K562 (cell line): ENCODE data around the gene LAMC1. TPM values are rescaled to one million over a fixed set of nuclear protein-coding genes. Genes with fewer than 3 reads are reported as not detected.

Experiments used
- ATAC-seq: fragments of 200-7000 bp; cut with Tn5 transposase; 3 replicates; pipeline ENCODE4 v1.9.1; 2020; ENCODE audit warnings: moderate library complexity
- BruUV-seq: library from RNA; stranded (reverse); fragments of 400-500 nt; replicated peaks from 2 replicates; lab custom pipeline; 2021; lab: Mats Ljungman, UMichigan
- CTCF ChIA-PET: fragments of 300-600 bp; formaldehyde crosslinking; extraction: SDS; loops from one replicate; lab custom pipeline; 2021; ENCODE audit warnings: low intra/inter-chr PET ratio; lab: Yijun Ruan, JAX
- POLR2A ChIA-PET: fragments of 300-600, 350-650 bp; sonication (Branson Sonifier 250); formaldehyde crosslinking; extraction: SDS; loops from one replicate; lab custom pipeline; 2021; ENCODE audit warnings: antibody characterized with exemption, inconsistent platforms; lab: Yijun Ruan, JAX
- DNase-seq, 4 experiments: peaks; one replicate each; pipeline versions ENCODE4 v3.0.0 to v3.0.0-alpha.2; 2011 to 2018; ENCODE audit warnings: low spot score in 3 of 4, mixed read lengths in 3 of 4; ENCODE audit errors: extremely low read depth in 1 of 4
- FAIRE-seq: peaks from 2 replicates; lab custom pipeline; 2011; peaks lifted over from hg19 to GRCh38; lab: Jason Lieb, UNC
- H2AFZ ChIP-seq: 2 replicates; pipeline ENCODE4 v1.6.0; 2011; ENCODE audit warnings: low read depth, low read length, control low read depth, inconsistent platforms
- H3K27ac ChIP-seq: fragments of 200-600 bp; 3 replicates; pipeline ENCODE4 v1.8.0; 2011; ENCODE audit warnings: low read depth, mild to moderate bottlenecking, control low read depth, inconsistent platforms, low read length, moderate library complexity, mixed read lengths; ENCODE audit errors: extremely low read depth
- H3K27me3 ChIP-seq, 2 experiments: fragments of 300-600 bp in 1 of 2; 2 replicates in 1 of 2; 3 replicates in 1 of 2; pipeline versions ENCODE4 v1.6.0 to v1.8.0; 2011; ENCODE audit warnings: inconsistent platforms in 2 of 2, low read length in 2 of 2, mild to moderate bottlenecking in 1 of 2, mixed read lengths in 1 of 2, moderate library complexity in 1 of 2; ENCODE audit not compliant: control insufficient read depth in 2 of 2, insufficient read depth in 2 of 2
- H3K36me3 ChIP-seq: fragments of 300-600 bp; 3 replicates; pipeline ENCODE4 v1.8.0; 2011; ENCODE audit warnings: mild to moderate bottlenecking, low read length, inconsistent platforms; ENCODE audit not compliant: control insufficient read depth, insufficient read depth
- H3K4me1 ChIP-seq, 2 experiments: fragments of 200-600 bp in 1 of 2; replicated peaks in 1 of 2; 2 replicates in 1 of 2; 3 replicates in 1 of 2; pipeline versions ENCODE4 v1.5.1 to v1.8.0; 2011; ENCODE audit warnings: inconsistent platforms in 2 of 2, low read length in 2 of 2, mild to moderate bottlenecking in 1 of 2, mixed read lengths in 1 of 2, moderate library complexity in 1 of 2; ENCODE audit not compliant: control insufficient read depth in 2 of 2, insufficient read depth in 2 of 2
- H3K4me2 ChIP-seq: 2 replicates; pipeline ENCODE4 v1.6.1; 2011; ENCODE audit warnings: low read length, control low read depth, inconsistent platforms, mixed read lengths; ENCODE audit not compliant: insufficient read depth
- H3K4me3 ChIP-seq: fragments of 200-600 bp; sonication (generic), shearing (Covaris generic); 2 replicates; pipeline ENCODE4 v1.5.1; 2016; ENCODE audit warnings: control low read depth, inconsistent platforms
- H3K79me2 ChIP-seq: fragments of 200-600 bp; 3 replicates; pipeline ENCODE4 v1.8.0; 2011; ENCODE audit warnings: low read length, inconsistent platforms; ENCODE audit not compliant: control insufficient read depth, insufficient read depth
- H3K9ac ChIP-seq, 2 experiments: 2 replicates each; pipeline versions ENCODE4 v1.6.0 to v1.6.1; 2011; ENCODE audit warnings: low read depth in 2 of 2, low read length in 2 of 2, control low read depth in 1 of 2, inconsistent platforms in 1 of 2, mild to moderate bottlenecking in 1 of 2, mixed read lengths in 1 of 2; ENCODE audit not compliant: insufficient read depth in 1 of 2
- H3K9me1 ChIP-seq: one replicate; pipeline ENCODE4 v1.6.0; 2011; ENCODE audit warnings: inconsistent platforms, mild to moderate bottlenecking, low read length, moderate library complexity; ENCODE audit not compliant: control insufficient read depth, insufficient read depth
- H3K9me3 ChIP-seq: replicated peaks from 2 replicates; pipeline ENCODE4 v1.5.1; 2011; ENCODE audit warnings: low read depth, low read length, inconsistent platforms; ENCODE audit not compliant: control insufficient read depth, insufficient read depth
- H4K20me1 ChIP-seq: replicated peaks from 2 replicates; pipeline ENCODE4 v1.6.1; 2011; ENCODE audit warnings: low read length, inconsistent platforms, mixed read lengths; ENCODE audit not compliant: control insufficient read depth, insufficient read depth
- DEAF1 ChIP-seq: fragments of 450-650 bp; formaldehyde crosslinking; IDR thresholded peaks from 2 replicates; pipeline ENCODE4 v1.4.0; 2020; ENCODE audit warnings: mild to moderate bottlenecking, moderate library complexity
- GATAD2B ChIP-seq: fragments of 450-650 bp; IDR thresholded peaks from 2 replicates; pipeline ENCODE4 v1.6.1; 2017; ENCODE audit warnings: mild to moderate bottlenecking, borderline replicate concordance
- HDAC6 ChIP-seq: IDR thresholded peaks from 2 replicates; pipeline ENCODE4 v1.6.1; 2012; ENCODE audit warnings: low read depth, mild to moderate bottlenecking, control low read depth, inconsistent platforms, low read length, moderate library complexity
- HLTF ChIP-seq: fragments of 450-650 bp; IDR thresholded peaks from 2 replicates; pipeline ENCODE4 v1.6.1; 2016
- HMGXB4 ChIP-seq: sonication (generic); formaldehyde crosslinking; IDR thresholded peaks from 2 replicates; pipeline ENCODE4 v1.8.1; 2023; ENCODE audit warnings: mild to moderate bottlenecking, missing genetic modification reagents
- ILK ChIP-seq: fragments of 450-650 bp; IDR thresholded peaks from 2 replicates; pipeline ENCODE4 v1.6.1; 2016; ENCODE audit warnings: missing genetic modification characterization, low read depth, mild to moderate bottlenecking, missing compliant biosample characterization, moderate library complexity, borderline replicate concordance
- IRF9 ChIP-seq: fragments of 450-650 bp; IDR thresholded peaks from 2 replicates; pipeline ENCODE4 v1.6.1; 2016; ENCODE audit warnings: missing biosample characterization, missing genetic modification characterization
- MEF2D ChIP-seq: conservative IDR thresholded peaks from 2 replicates; pipeline ENCODE4 v1.6.1; 2016; ENCODE audit warnings: low read depth, missing genetic modification characterization, missing compliant biosample characterization
- RBM22 ChIP-seq: fragments of 200-400 bp; formaldehyde crosslinking; IDR thresholded peaks from 2 replicates; pipeline ENCODE4 v1.6.1; 2018; ENCODE audit warnings: low read length, low read depth; ENCODE audit not compliant: poor library complexity, severe bottlenecking
- RBM34 ChIP-seq: fragments of 200-400 bp; formaldehyde crosslinking; IDR thresholded peaks from 2 replicates; pipeline ENCODE4 v1.6.1; 2018; ENCODE audit warnings: low read length, borderline replicate concordance; ENCODE audit not compliant: insufficient read depth
- SAP30 ChIP-seq: fragments of 200-600 bp; sonication (generic); IDR thresholded peaks from 2 replicates; pipeline ENCODE4 v1.6.1; 2012; ENCODE audit warnings: borderline replicate concordance, low read depth, mild to moderate bottlenecking, moderate library complexity, low read length, control low read depth, inconsistent platforms; ENCODE audit not compliant: insufficient read depth, poor library complexity, severe bottlenecking
- SRSF7 ChIP-seq: fragments of 200-400 bp; formaldehyde crosslinking; optimal IDR thresholded peaks from 2 replicates; pipeline ENCODE3; 2017; ENCODE audit warnings: mild to moderate bottlenecking, low read depth, low read length
- TSC22D4 ChIP-seq: fragments of 450-650 bp; IDR thresholded peaks from 2 replicates; pipeline ENCODE4 v1.6.1; 2016; ENCODE audit warnings: missing genetic modification characterization, missing biosample characterization, control low read depth
- TSHZ1 ChIP-seq: fragments of 250-450 bp; sonication (Bioruptor Pico); IDR thresholded peaks from 2 replicates; pipeline ENCODE4 v1.4.0; 2020; ENCODE audit warnings: mild to moderate bottlenecking, moderate library complexity
- ZSCAN29 ChIP-seq: fragments of 450-650 bp; IDR thresholded peaks from 2 replicates; pipeline ENCODE4 v1.6.1; 2017
- WGBS: fragments of 100-300 bp; shearing (Covaris generic); methylation state at CpG from one replicate; pipeline ENCODE4 v1.1.6; 2016; ENCODE audit warnings: low coverage, mixed read lengths; ENCODE audit not compliant: insufficient coverage; ENCODE audit errors: missing lambda C conversion rate; 5-methylcytosine and 5-hydroxymethylcytosine counted together
- in situ Hi-C: fragments of 300-500 bp; cut with MboI; formaldehyde crosslinking; loops from 4 replicates; pipeline ENCODE4 v1.15.0; 2018; ENCODE audit warnings: inconsistent platforms, mixed read lengths
- intact Hi-C: fragments of 100-400 bp; cut with micrococcal nuclease; formaldehyde crosslinking; loops from 2 replicates; pipeline ENCODE4 v1.14.2; 2022
- polyA plus RNA-seq, 8 experiments: library from polyadenylated mRNA; depleted of rRNA in 4 of 8; stranded (reverse) in 5 of 8; unstranded in 3 of 8; fragments of >200 nt; fragmentation: Nextera tagmentation in 2 of 8; fragmentation: Illumina TruSeq in 1 of 8; extraction: Ambion mirVana in 2 of 8; extraction: Trizol in 1 of 8; gene quantifications; 2 replicates each; pipeline versions ENCODE4 v1.2.1 to v1.2.3, GENCODE V29; 2011 to 2014; ENCODE audit warnings: inconsistent platforms in 1 of 8, missing spikeins in 1 of 8
- total RNA-seq, 7 experiments: library from RNA; depleted of rRNA in 6 of 7; stranded (reverse); fragments of >200 nt in 6 of 7; fragmentation: Illumina TruSeq in 2 of 7; extraction: Trizol in 2 of 7; gene quantifications; 2 replicates each; pipeline versions ENCODE4 v1.2.1 to v1.2.3, GENCODE V29; 2011 to 2021; ENCODE audit warnings: low replicate concordance in 1 of 7

Gene LAMC1
- total and polyA plus RNA-seq, 9 of the 15 experiments (the other 6 are each of a cell fraction or from before 2014, with no cell fraction given): 0.07 to 0.71 (median 0.13) TPM; not detected in 2

GRCh38 chr1:183173828-183174227 is 150.6 kb downstream of the LAMC1 start:
- Histone ChIP-seq H3K27ac (no peak overlapping the region), H3K9ac (no peak overlapping the region), H4K20me1 (no peaks in the 10 kb centered on the region), H3K9me1 (no peaks in the 10 kb centered on the region), H3K9me3 (no peaks in the 10 kb centered on the region), H2AFZ (no peak overlapping the region), H3K4me3 (no peak overlapping the region), H3K36me3 (no peaks in the 10 kb centered on the region), H3K4me1 (no peaks in the 10 kb centered on the region), H3K4me2 (no peak overlapping the region), H3K27me3 (peaks cover 0 to 4% of the 10 kb centered on the region in 2 experiments; a peak in 1 of 5 replicates), H3K79me2 (no peaks in the 10 kb centered on the region)
- in situ Hi-C loops (no loop called here), intact Hi-C loops (no loop called here)
- DNase-seq (no peak), FAIRE-seq (no peak), ATAC-seq (no peak)
- TF ChIP-seq HDAC6: no peak
- TF ChIP-seq RBM22: no peak
- no peak for TF ChIP-seq SRSF7
- no peak for TF ChIP-seq TSC22D4 (tag)
- no peak for TF ChIP-seq SAP30
- no peak for TF ChIP-seq ILK (tag)
- no peak for TF ChIP-seq RBM34
- TF ChIP-seq IRF9 (tag): no peak
- TF ChIP-seq DEAF1: no peak
- TF ChIP-seq HLTF: no peak
- TF ChIP-seq GATAD2B: no peak
- TF ChIP-seq MEF2D: no peak
- TF ChIP-seq ZSCAN29: no peak
- TF ChIP-seq TSHZ1 (CRISPR knock-in tag): no peak
- TF ChIP-seq HMGXB4: no peak
- CTCF ChIA-PET: no interaction called here
- POLR2A ChIA-PET: no interaction called here
- WGBS: 0% methylated on average over 2 of the region's 2 CpGs
- no TSS peak for BruUV-seq
